WTC11 (cell line): ENCODE measurements around the gene OR13C5.
"Not testable (repeated sequence)": the region's sequence is repeated elsewhere in the genome, so short reads cannot be mapped to it uniquely, and the experiment has no call there.

ENCODE experiments used
- CTCF ChIP-seq: fragments of 200-600 bp; IDR thresholded peaks from 2 replicates; pipeline ENCODE4 v1.8.0; 2022; ENCODE audit warnings: antibody characterized with exemption
- FOXK1 ChIP-seq: sonication (generic); formaldehyde crosslinking; IDR thresholded peaks from 2 replicates; pipeline ENCODE4 v1.8.0; 2022; ENCODE audit warnings: mild to moderate bottlenecking, moderate library complexity, missing genetic modification reagents
- HMGA2 ChIP-seq: fragments of 250-450 bp; sonication (Bioruptor Pico); IDR thresholded peaks from 2 replicates; pipeline ENCODE4 v1.4.0; 2021; ENCODE audit warnings: mild to moderate bottlenecking, moderate library complexity
- MAX ChIP-seq: sonication (generic); formaldehyde crosslinking; IDR thresholded peaks from 2 replicates; pipeline ENCODE4 v1.8.0; 2022; ENCODE audit warnings: mild to moderate bottlenecking, missing genetic modification reagents
- NFATC4 ChIP-seq: fragments of 250-450 bp; sonication (Bioruptor Pico); IDR thresholded peaks from 2 replicates; pipeline ENCODE4 v1.9.0; 2021; ENCODE audit warnings: mild to moderate bottlenecking
- SP1 ChIP-seq: sonication (generic); formaldehyde crosslinking; conservative IDR thresholded peaks from 2 replicates; pipeline ENCODE4 v1.8.1; 2022; ENCODE audit warnings: missing genetic modification reagents
- TCF7 ChIP-seq: sonication (generic); formaldehyde crosslinking; IDR thresholded peaks from 2 replicates; pipeline ENCODE4 v1.8.0; 2022; ENCODE audit warnings: mild to moderate bottlenecking, low read depth, missing genetic modification reagents, moderate library complexity

- TF ChIP-seq MAX (CRISPR knock-in tag); HMGA2 (CRISPR knock-in tag); CTCF; SP1 (CRISPR knock-in tag); FOXK1 (CRISPR knock-in tag); TCF7 (CRISPR knock-in tag); NFATC4 (CRISPR knock-in tag): not testable (repeated sequence)
Observed at GRCh38 chr9:104599313-104599712, at the start of gene OR13C5.
